Mucosa of descending colon (tissue), 3 donors: ENCODE measurements around the gene LRRFIP2. TPM values are rescaled to one million over a fixed set of nuclear protein-coding genes. Genes with fewer than 3 reads are reported as not detected.

Source experiments
- ATAC-seq: fragments of 200-7000 bp; cut with Tn5 transposase; one replicate; pipeline ENCODE4 v1.9.1; 2020; ENCODE audit warnings: mild to moderate bottlenecking, moderate library complexity
- DNase-seq, 3 donors: peaks; one replicate each; pipeline ENCODE4 v3.0.0-alpha.2; 2020
- H3K36me3 ChIP-seq: fragments of 200-600 bp; one replicate; pipeline ENCODE4 v1.8.0; 2021; ENCODE audit warnings: low read depth, mild to moderate bottlenecking
- H3K4me1 ChIP-seq: fragments of 200-600 bp; one replicate; pipeline ENCODE4 v1.8.0; 2021; ENCODE audit warnings: low read depth, mild to moderate bottlenecking
- H3K4me3 ChIP-seq: fragments of 200-600 bp; one replicate; pipeline ENCODE4 v1.8.0; 2021; ENCODE audit warnings: mild to moderate bottlenecking
- H3K9me3 ChIP-seq: fragments of 200-600 bp; one replicate; pipeline ENCODE4 v1.8.0; 2021; ENCODE audit warnings: mild to moderate bottlenecking
- intact Hi-C, 2 donors: fragments of 100-400 bp; cut with DNase I in 1 of 2; cut with micrococcal nuclease in 1 of 2; formaldehyde crosslinking; loops; one replicate each; pipeline versions ENCODE4 v1.11.0 to v1.11.1; 2022; cut with DNase I, micrococcal nuclease
- total RNA-seq, 3 donors: library from RNA; stranded (reverse); fragmentation: NEBNext Ultra II Directional in 2 of 3; extraction: Animal tissue kit (Norgen Biotek cat#: 25700) in 2 of 3; gene quantifications; one replicate each; pipeline versions ENCODE4 v1.2.1 to v1.2.4, GENCODE V29; 2021 to 2023
- TF ChIP-seq, protein P1 (sequence below): fragments of 200-600 bp; IDR thresholded peaks from one replicate; pipeline ENCODE4 v1.8.0; 2022; ENCODE audit warnings: antibody characterized with exemption, mild to moderate bottlenecking
- donor health status: DM: no; HTN: no; CAD: no; lungs with moderate emphysema.
- donor health status: DM: no; HTN: no; CAD: no.
- donor health status: DM: no; HTN: yes; CAD: no.

The LRRFIP2 gene
- total RNA-seq, 3 donors from 2014 or later, result 89.9 to 136 (median 128) TPM

- ATAC-seq (peak; percentile 16), DNase-seq (no peak)
- Histone ChIP-seq H3K9me3 (no peaks in the 10 kb centered on the region), H3K4me3 (no peak overlapping the region), H3K36me3 (no peaks in the 10 kb centered on the region), H3K4me1 (peaks cover 8% of the 10 kb centered on the region)
- TF ChIP-seq, protein P1, sequence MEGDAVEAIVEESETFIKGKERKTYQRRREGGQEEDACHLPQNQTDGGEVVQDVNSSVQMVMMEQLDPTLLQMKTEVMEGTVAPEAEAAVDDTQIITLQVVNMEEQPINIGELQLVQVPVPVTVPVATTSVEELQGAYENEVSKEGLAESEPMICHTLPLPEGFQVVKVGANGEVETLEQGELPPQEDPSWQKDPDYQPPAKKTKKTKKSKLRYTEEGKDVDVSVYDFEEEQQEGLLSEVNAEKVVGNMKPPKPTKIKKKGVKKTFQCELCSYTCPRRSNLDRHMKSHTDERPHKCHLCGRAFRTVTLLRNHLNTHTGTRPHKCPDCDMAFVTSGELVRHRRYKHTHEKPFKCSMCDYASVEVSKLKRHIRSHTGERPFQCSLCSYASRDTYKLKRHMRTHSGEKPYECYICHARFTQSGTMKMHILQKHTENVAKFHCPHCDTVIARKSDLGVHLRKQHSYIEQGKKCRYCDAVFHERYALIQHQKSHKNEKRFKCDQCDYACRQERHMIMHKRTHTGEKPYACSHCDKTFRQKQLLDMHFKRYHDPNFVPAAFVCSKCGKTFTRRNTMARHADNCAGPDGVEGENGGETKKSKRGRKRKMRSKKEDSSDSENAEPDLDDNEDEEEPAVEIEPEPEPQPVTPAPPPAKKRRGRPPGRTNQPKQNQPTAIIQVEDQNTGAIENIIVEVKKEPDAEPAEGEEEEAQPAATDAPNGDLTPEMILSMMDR, result no peak
- intact Hi-C loops, result no loop called here
These were observed 10.9 kb downstream of the LRRFIP2 start for GRCh38 chr3:37163262-37164015.

GRCh38 chr3:37162501-37163245 lies 11.7 kb downstream of the LRRFIP2 start:
- DNase-seq (no peak), ATAC-seq (no peak)
- H3K9me3 ChIP-seq, result no peaks in the 10 kb centered on the region
- TF ChIP-seq, protein P1, result no peak
- no peak overlapping the region for H3K4me3 ChIP-seq
- H3K4me1 ChIP-seq, result peaks cover 8% of the 10 kb centered on the region
- intact Hi-C loops, result no loop called here
- no peaks in the 10 kb centered on the region for H3K36me3 ChIP-seq

DNA sequence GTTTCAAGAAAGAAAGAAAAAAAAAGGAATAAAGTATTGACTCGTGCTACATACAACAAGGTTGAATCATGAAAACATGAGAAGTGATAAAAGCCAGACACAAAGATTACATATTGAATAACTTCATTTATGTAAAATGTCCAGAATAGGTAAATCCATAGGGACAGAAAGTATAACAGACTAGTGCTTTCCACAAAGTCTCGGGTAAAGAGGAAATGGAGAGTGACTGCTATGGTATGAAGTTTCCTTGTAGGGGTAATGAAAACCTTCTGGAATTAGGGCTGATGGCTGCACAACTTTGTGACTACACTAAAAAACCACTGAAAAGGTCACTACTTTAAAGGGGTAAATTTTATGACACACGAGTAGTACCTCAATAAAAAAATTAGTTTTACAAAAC lies 13.0 kb downstream of the LRRFIP2 start:
- TF ChIP-seq, protein P1, result no peak
- DNase-seq (no peak), ATAC-seq (no peak)
- Histone ChIP-seq H3K4me3 (no peak overlapping the region), H3K36me3 (no peaks in the 10 kb centered on the region), H3K9me3 (no peaks in the 10 kb centered on the region), H3K4me1 (peaks cover 8% of the 10 kb centered on the region)
- intact Hi-C loops, result no loop called here

GRCh38 chr3:37155782-37156181 lies 18.6 kb downstream of the LRRFIP2 start:
- ATAC-seq, result no peak
- Histone ChIP-seq H3K4me3 (no peak overlapping the region), H3K9me3 (no peaks in the 10 kb centered on the region), H3K36me3 (no peaks in the 10 kb centered on the region), H3K4me1 (no peaks in the 10 kb centered on the region)
- intact Hi-C loops, result no loop called here
- TF ChIP-seq, protein P1, result no peak
- no peak for DNase-seq

DNA sequence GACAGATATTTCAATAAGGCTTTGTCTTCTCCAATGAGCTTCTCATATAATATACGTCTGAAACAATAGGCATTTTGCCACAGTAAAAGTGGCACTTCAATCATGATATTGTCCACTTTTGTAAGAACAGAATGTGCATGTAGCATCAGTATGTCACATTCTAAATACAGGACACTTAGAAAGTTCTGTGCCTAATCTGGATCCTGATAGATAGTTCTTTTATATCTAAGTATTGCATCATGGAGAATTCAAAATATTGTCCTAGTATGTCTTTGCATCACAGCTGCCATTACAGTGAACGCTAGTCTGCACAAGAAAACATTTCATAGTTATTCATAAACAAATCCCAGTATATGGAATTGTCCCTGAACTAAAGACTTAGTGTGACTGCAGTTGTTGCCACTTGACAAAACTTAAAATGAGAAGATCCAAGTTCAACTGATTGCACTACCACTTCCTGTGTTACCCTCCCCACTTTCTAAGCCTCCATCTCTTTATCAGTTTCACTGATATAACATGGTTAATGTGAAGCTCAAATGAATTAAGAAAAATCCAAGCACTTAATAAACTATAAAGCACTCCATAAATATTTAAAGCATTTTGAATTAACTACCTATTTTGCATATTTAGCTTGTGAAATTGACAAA lies 19.6 kb downstream of the LRRFIP2 start:
- intact Hi-C loops, result no loop called here
- DNase-seq, result no peak
- Histone ChIP-seq H3K4me3 (no peak overlapping the region), H3K9me3 (no peaks in the 10 kb centered on the region), H3K4me1 (no peaks in the 10 kb centered on the region), H3K36me3 (no peaks in the 10 kb centered on the region)
- ATAC-seq, result no peak
- TF ChIP-seq, protein P1, result no peak
